Chondrocyte (in vitro differentiated cells): ENCODE results near the gene ERBB4. TPM values are rescaled to one million over a fixed set of nuclear protein-coding genes. Genes with fewer than 3 reads are reported as not detected.

Experiments
- DNase-seq: peaks from one replicate; pipeline ENCODE4 v3.0.0; 2021; ENCODE audit warnings: mixed read lengths, low spot score
- H3K27ac Mint-ChIP-seq: one replicate; pipeline ENCODE4 v1.8.0; 2021; ENCODE audit warnings: mild to moderate bottlenecking, moderate library complexity, mixed read lengths; ENCODE audit not compliant: unreplicated experiment
- H3K27me3 Mint-ChIP-seq: 2 replicates; pipeline ENCODE4 v1.8.0; 2021; ENCODE audit warnings: low read depth, mixed read lengths
- H3K36me3 Mint-ChIP-seq: 2 replicates; pipeline ENCODE4 v1.8.0; 2021; ENCODE audit warnings: low read depth, mixed read lengths
- H3K4me1 Mint-ChIP-seq: 2 replicates; pipeline ENCODE4 v1.8.0; 2021; ENCODE audit warnings: low read depth, mild to moderate bottlenecking, mixed read lengths
- H3K4me3 Mint-ChIP-seq: one replicate; pipeline ENCODE4 v1.8.0; 2021; ENCODE audit warnings: mild to moderate bottlenecking, moderate library complexity, mixed read lengths; ENCODE audit not compliant: unreplicated experiment
- H3K9me3 Mint-ChIP-seq: 2 replicates; pipeline ENCODE4 v1.8.0; 2021; ENCODE audit warnings: low read depth, mixed read lengths
- CTCF ChIP-seq: fragments of 200-600 bp; sonication (generic); IDR thresholded peaks from 2 replicates; pipeline ENCODE4 v1.5.0; 2021; ENCODE audit warnings: antibody characterized with exemption, mild to moderate bottlenecking, moderate library complexity
- total RNA-seq: library from RNA; stranded (reverse); gene quantifications from 3 replicates; pipeline ENCODE4 v1.2.1, GENCODE V29; 2021

The ERBB4 gene
- total RNA-seq, 1 donor from 2014 or later = 1.3 TPM

DNA sequence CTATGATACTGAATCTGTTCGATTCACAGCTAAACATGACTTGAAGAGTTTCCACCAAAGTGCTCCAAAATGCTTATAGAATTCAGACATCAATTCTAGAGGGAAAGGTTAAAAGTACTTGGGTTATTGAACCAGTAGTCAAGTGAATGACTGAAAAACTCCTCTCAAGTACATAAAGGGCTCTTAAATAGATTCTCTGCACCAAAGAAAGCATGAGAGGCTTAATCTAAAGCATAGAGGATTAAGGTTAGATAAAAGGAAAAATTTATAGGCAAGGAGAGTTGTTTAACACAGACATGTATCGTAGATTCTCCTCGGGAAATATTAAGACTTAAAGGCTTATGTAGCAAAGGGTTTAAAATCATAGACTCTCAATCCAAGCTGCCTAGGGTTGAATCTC lies 701.4 kb downstream of the ERBB4 start:
- no peak for DNase-seq
- TF ChIP-seq CTCF = no peak
- no peak overlapping the region for H3K27ac Mint-ChIP-seq
- H3K4me3 Mint-ChIP-seq = no peak overlapping the region
- no peaks in the 10 kb centered on the region for H3K4me1 Mint-ChIP-seq
- H3K27me3 Mint-ChIP-seq = no peaks in the 10 kb centered on the region
- H3K9me3 Mint-ChIP-seq = no peaks in the 10 kb centered on the region
- H3K36me3 Mint-ChIP-seq = no peaks in the 10 kb centered on the region

DNA sequence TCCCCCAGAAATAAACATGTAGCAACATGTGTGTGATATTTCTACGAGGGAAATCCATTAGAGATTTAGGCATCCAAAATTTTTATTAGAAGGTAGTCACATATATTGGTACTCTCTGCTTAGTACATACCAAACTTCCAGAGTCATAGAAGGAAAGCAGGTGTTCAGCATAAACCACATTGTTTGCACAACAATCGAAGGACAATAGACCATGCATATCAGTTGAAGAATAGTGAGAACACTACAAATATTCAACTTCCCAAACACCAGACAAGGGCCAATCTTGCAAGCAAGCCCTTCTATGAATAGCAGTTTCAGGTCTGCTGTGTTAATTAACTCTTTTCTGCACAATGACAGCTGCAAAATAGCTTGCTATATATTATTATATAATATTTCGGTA lies 702.2 kb downstream of the ERBB4 start:
- Mint-ChIP-seq H3K36me3 (no peaks in the 10 kb centered on the region), H3K4me1 (no peaks in the 10 kb centered on the region), H3K27ac (no peak overlapping the region), H3K9me3 (no peaks in the 10 kb centered on the region), H3K27me3 (no peaks in the 10 kb centered on the region), H3K4me3 (no peak overlapping the region)
- DNase-seq = no peak
- TF ChIP-seq CTCF = no peak

DNA sequence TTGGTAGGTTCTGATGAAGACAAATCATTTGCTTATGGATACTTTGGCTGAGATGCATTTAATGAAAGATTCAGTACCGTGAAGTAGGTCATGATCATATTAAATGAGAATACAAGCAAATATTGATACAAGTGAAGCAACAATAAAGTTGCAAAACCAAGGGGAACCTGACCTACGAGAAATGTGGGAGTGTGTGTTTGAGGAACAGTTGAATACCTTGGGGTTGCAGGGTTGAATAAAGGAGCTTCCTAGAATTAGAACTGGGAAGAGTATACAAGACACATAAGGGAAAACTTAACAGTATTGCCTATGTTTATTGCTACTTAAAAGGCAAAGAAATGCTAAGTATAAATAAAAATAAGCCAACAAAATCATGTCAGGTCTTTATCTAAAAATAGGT lies 702.9 kb downstream of the ERBB4 start:
- H3K4me1 Mint-ChIP-seq = peaks cover 3% of the 10 kb centered on the region
- TF ChIP-seq CTCF = no peak
- H3K27me3 Mint-ChIP-seq = no peaks in the 10 kb centered on the region
- H3K36me3 Mint-ChIP-seq = no peaks in the 10 kb centered on the region
- no peak for DNase-seq
- no peak overlapping the region for H3K4me3 Mint-ChIP-seq
- no peaks in the 10 kb centered on the region for H3K9me3 Mint-ChIP-seq
- no peak overlapping the region for H3K27ac Mint-ChIP-seq

DNA sequence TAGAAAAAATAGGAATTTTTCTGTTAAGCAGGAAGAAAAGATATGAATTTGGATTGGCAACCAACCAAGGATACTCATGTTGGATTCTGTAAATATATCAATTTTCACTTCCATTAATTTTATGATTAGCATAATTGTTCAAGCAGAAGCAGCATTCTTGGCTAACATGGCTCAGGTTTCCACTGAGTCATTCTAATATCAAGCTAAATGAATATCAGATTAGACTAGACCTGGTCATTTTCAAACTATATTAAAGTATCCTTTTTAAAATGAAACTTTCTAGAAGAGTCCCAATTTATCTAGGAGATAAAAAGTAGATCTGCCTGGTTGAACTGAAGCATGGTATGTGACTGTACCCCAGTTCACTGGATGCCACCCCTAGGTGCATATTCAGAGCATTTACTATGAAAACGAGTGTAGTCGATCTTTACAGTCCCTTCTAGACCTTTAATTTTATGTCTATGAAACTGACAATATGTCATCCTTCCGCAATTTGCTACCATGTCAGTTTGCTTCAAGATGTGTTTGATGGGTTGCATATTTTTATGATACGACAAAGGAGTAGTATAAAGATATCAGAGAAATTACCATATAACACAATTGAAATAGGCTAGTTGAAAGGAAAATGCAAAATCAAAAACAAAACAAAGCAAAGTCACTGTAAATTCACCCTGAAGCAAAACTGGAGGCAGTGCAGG lies 704.9 kb downstream of the ERBB4 start:
- Mint-ChIP-seq H3K4me1 (peaks cover 3% of the 10 kb centered on the region), H3K27ac (no peak overlapping the region), H3K9me3 (no peaks in the 10 kb centered on the region), H3K27me3 (no peaks in the 10 kb centered on the region), H3K4me3 (no peak overlapping the region), H3K36me3 (no peaks in the 10 kb centered on the region)
- no peak for DNase-seq
- TF ChIP-seq CTCF = no peak

- no peak for DNase-seq
- Mint-ChIP-seq H3K27ac (no peak overlapping the region), H3K4me3 (no peak overlapping the region), H3K27me3 (no peaks in the 10 kb centered on the region), H3K9me3 (no peaks in the 10 kb centered on the region), H3K36me3 (no peaks in the 10 kb centered on the region), H3K4me1 (peaks cover 3% of the 10 kb centered on the region)
- TF ChIP-seq CTCF = no peak
Measured at GRCh38 chr2:211829725-211830124, 708.9 kb downstream of the ERBB4 start.
